Tibial nerve (tissue), 4 donors: ENCODE measurements around the gene RRH.

ENCODE experiments used
- EP300 ChIP-seq, 2 donors: sonication (generic); formaldehyde crosslinking; IDR thresholded peaks; one replicate each; pipeline ENCODE4 v1.6.1; 2017; ENCODE audit warnings: antibody characterized with exemption in 2 of 2, mild to moderate bottlenecking in 1 of 2
- POLR2A ChIP-seq, 2 donors: fragments of 450-650 bp; IDR thresholded peaks; one replicate each; pipeline ENCODE4 v1.6.1; 2017; ENCODE audit warnings: antibody characterized with exemption in 2 of 2, mild to moderate bottlenecking in 2 of 2, moderate library complexity in 2 of 2
- TF ChIP-seq, protein P1 (sequence below), 5 experiments: fragments of 200-600 bp in 3 of 5; fragments of 450-650 bp in 2 of 5; sonication (generic) in 3 of 5; IDR thresholded peaks; one replicate each; pipeline ENCODE4 v1.5.1; 2016 to 2019; ENCODE audit warnings: antibody characterized with exemption in 5 of 5, mild to moderate bottlenecking in 3 of 5, moderate library complexity in 2 of 5

DNA sequence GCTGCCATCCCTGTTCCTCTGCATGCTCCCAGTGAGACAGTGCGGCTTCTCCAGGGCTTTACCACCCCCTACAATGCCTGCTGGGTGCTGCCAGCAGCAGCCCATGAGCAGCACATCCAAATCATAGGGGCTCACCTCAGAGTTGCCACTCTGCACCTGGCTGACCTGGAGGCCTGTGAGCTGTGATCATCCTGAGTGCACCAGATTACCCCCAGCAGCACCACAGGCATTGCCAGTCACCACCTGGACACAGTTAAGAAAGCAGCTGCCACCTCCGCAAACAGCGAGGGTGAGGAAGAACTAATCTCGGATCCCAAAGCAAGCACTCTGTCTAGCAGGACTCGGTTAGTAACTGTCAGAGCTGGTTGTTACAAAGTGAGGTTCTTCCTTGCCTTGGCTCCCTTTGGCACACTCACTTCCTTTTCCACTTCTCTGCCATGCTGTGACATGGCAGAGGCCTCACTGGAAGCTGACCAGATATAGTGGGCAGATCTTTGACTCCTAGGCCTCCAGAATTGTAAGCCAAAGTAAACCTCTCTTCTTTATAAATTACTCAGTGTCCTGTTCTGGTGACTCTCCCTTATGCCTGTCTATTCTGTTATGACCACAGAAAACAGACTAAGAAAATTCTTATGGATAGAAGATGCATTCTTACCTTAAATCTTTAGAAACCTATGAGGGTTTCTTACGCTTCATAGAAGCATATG lies 45.3 kb downstream of the RRH start:
- TF ChIP-seq POLR2A (IDR thresholded peaks at IDR 0.05) = no peak
- TF ChIP-seq, protein P1, sequence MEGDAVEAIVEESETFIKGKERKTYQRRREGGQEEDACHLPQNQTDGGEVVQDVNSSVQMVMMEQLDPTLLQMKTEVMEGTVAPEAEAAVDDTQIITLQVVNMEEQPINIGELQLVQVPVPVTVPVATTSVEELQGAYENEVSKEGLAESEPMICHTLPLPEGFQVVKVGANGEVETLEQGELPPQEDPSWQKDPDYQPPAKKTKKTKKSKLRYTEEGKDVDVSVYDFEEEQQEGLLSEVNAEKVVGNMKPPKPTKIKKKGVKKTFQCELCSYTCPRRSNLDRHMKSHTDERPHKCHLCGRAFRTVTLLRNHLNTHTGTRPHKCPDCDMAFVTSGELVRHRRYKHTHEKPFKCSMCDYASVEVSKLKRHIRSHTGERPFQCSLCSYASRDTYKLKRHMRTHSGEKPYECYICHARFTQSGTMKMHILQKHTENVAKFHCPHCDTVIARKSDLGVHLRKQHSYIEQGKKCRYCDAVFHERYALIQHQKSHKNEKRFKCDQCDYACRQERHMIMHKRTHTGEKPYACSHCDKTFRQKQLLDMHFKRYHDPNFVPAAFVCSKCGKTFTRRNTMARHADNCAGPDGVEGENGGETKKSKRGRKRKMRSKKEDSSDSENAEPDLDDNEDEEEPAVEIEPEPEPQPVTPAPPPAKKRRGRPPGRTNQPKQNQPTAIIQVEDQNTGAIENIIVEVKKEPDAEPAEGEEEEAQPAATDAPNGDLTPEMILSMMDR (IDR thresholded peaks at IDR 0.05) = no peak
- TF ChIP-seq EP300 (IDR thresholded peaks at IDR 0.05) = no peak
